T-helper 22 cell (primary cell): ENCODE measurements around the gene CDC123.
"Not testable (repeated sequence)": the region's sequence is repeated elsewhere in the genome, so short reads cannot be mapped to it uniquely, and the experiment has no call there.

Source experiments
- DNase-seq: peaks from one replicate; pipeline ENCODE4 v3.0.0-alpha.2; 2020; ENCODE audit warnings: low read depth

The CDC123 gene, protein sequence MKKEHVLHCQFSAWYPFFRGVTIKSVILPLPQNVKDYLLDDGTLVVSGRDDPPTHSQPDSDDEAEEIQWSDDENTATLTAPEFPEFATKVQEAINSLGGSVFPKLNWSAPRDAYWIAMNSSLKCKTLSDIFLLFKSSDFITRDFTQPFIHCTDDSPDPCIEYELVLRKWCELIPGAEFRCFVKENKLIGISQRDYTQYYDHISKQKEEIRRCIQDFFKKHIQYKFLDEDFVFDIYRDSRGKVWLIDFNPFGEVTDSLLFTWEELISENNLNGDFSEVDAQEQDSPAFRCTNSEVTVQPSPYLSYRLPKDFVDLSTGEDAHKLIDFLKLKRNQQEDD

DNA sequence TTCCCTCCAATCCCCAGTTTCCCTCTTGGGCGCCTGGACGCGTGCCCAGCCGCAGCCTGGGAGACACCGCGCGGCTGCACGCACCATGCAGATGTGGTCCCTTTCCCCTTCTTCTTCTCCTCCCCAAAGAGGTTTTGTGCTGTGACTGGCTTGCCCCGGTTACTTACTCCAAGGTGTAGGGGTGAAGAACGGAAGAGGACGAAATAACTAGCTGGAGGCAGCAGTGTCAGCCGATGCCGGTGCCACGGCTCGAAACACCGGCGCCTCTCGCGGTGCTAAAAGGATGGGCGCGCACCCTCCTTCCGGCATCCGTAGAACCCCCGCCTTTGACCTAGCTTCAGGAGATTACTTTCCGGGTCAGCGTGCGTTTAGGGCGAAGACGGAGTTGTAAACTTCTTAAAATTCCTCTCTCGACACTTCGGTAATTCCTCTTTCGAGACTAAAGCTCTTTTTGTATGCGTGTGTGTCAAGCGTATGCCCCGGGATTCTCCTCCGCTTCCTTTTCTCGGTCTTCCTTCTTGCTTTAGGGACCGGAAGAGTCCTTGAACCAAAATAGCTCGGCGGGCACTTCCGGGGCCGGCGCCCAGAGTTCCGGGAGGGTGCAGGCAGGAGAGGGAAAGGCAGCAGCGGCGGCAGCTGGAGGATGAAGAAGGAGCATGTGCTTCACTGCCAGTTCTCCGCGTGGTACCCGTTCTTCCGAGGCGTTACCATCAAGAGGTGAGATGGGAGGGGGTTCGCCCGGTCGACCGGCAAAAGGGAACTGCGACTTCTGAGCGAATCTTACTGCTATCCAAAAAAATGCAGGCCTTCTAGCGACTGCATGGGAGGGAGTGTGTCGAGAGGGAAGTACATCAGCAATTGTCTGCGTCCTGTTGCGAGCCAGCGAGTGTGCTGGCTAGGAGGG lies at the start of gene CDC123, which contains the start of gene NUDT5:
TSS of gene CDC123 (plus strand) at position 586 of the 904 bp plus-strand sequence. CDS start at position 644, 58 bp downstream.
TSS of gene NUDT5 (minus strand) at position 289 of the 904 bp plus-strand sequence. CDS start 9,600 bp downstream, outside the sequence.
- peak; percentile 74 for DNase-seq

DNA sequence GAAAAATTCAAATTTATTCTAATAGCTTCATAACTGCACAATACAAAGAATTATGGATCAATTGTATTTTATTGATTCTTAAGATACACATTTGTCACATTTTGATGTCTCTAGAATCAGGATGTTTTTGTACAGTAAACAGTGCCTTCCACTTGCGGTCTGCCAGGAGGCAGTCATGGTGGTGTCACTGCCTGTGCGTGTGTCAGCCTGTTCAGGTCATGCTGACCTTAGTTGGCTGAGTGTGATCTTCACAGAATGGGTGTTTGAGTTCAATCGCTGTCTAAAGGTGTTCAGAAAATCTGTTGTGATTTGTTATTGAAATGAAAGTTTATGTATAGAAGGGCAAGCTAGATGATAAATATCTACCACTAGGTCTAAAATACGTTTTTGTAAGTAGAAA lies 45.8 kb upstream of the CDC123 start:
- no peak for DNase-seq

DNA sequence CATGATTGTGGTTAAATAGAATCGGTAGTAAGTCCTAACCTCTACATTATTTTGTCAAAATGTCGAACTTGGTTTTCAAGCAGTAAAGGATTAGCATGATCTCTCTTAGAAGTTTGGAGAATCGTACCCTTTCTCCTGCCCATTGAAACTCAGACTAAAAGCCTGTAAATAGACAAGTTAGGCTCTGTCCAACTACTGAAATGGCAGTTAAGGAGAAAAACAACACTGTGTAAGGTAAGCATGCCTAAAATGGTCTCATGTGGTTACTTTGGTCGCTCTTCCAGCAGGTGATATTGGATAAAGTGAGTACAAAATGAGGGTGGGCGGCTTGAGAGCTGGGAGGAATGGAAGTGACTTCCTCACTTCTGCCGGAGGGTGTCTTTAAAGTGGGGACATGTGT lies 41.5 kb upstream of the CDC123 start:
- DNase-seq = no peak

DNA sequence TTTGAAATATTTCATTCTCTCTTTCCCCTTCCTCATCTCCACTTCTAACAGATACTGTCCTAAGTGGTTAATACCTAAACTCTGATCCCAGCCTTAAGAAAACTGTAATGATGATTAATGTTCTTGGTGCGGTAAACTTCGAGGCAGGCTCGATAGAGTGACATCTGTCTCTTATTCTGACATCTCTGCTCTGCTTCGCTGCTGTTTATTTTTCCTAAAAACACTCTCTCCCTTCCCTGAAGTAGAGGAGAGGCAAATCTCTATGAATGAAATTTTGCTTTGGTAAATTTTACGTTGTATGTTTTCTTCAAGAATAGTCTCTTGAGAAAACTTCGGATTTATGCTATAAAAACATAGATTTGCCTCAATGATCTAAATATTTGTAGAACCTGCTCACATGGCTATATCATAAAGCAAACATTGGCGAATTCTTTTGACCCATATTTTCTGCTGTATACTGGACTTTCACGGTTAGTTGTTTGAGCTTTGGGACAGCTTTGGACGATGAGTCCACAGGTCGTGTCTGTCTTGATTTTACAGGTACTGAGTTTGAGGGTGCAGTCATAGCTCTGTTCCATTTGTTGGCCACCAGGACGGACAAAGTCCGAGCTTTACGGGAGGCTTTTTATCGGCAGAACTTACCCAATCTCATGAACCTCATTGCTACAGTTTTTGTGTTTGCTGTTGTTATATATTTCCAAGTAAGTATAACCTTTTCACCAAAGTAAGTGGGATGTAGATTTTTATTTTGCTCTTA lies 39.4 kb upstream of the CDC123 start:
- DNase-seq = no peak

DNA sequence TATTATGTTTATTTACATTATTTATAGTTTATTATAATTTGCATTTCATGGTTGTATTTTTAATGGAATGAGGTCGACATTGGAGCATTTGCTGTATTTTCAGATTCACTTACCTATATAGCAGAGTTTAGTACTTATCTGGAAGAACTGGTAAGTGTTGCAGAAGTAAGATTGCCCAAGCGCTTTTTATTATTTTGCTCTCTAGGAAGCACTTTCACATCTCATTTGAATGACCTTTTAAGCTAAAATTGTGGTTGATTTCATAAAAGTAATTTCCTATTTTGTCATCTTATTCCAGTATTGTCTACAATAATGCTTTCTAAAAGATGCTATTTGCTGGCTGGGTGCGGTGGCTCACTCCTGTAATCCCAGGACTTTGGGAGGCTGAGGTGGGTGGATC lies 37.9 kb upstream of the CDC123 start:
- no peak for DNase-seq

DNA sequence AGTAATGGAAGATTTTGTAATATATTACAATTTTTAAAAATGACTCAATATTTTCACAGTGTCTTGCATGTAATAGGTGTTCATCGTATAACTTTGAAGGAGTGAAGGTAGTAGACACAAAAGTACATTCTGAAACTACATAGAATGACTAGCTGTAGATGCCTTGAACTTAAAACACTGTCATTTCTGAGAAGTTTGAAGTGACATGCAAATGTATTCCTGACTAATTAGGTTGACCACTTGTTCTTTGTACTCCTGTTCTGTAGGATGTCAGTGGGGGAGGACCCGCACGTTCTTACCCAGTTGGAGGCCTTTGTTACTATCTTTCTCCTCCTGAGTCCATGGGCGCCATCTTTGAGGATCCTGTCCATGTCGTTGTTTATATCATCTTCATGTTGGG lies 35.3 kb upstream of the CDC123 start:
- no peak for DNase-seq

DNA sequence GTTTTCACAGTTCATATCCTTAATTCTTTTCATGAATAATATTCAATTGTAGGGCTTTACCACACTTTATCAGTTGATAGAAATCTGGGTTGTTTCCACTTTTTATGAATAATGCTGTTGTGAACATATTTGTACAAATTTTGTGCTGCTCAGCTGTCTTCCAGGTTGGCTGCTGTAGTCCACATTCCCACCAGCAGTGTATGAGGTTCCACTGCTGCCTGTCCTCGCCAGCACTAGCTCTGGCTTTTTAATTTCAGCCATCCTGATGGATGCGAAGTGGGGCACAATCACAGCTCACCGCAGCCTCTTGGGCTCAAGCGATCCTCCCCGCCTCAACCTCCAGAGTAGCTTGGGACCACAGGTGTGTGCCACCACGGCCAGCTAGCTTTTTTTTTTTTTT lies 33.1 kb upstream of the CDC123 start:
- DNase-seq = no peak

DNA sequence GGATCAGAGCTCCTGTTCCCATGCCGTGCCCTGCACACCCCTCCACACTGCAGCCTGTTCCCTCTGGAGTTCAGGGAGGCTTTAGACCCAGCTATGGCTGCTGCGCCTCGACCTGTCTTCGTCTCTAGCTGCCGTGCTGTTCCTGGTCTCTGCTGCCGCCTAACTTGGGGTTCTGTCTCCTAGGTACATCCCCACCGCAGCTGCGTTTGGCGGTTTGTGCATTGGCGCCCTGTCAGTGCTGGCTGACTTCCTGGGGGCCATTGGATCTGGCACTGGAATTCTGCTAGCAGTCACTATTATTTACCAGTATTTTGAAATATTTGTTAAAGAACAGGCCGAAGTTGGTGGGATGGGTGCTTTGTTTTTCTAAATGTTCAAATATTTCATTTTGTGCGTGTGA lies 31.9 kb upstream of the CDC123 start:
- DNase-seq = no peak

DNA sequence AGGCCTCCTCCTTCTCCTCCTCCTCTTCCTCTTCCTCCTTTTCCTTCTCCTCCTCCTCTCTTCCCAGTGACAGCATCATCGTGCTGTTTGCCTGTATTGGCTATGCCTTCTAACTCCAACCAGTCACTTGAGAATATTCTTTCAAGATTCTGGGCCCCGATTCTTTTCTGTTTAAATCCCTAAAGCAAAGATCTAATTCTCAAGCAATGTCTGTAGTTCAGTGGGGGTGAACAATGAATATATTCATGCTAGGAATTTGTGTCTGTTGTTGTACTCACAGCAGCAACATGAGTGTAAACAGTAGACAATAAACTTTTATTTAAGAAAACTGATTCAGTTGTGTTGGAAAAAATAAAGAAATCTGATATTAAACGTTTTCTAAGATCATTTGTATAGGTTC lies 31.0 kb upstream of the CDC123 start:
- DNase-seq = no peak

DNA sequence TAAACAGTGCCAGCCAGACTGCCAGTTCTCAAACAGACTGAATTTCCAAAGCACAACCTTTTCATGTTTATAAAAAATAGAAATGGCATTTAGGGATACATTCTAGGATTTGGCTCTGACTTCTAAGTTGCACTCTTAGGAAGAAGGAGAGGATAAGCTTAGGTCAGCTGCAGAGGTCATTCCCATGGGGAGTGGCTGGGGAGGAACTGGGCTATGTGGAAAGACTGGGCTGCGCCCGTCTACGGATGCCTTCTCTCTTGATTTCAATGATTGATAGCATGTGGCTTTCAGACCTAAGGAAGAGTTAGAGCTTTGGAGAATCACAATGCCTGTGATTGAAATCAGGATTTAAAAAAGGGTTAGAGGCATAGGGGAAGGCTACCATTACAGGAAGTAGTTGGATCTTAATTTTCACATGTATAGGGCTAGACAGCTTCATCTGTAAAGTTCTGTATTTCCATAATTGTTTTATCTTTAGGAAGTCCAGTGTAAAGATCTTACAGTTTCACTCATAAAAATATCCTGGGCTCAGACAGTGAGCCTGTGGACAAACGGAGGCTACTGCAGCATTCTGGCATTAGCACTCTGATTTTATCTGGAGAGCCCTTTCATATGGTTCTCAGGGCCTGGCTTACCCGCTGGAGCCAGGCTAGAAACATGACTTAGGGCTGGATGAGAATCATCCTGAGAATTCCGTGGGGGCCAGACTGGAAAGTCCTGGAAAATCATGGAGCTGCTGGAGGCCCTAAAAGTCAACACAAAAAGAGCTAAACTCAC lies 29.8 kb upstream of the CDC123 start:
- no peak for DNase-seq

DNA sequence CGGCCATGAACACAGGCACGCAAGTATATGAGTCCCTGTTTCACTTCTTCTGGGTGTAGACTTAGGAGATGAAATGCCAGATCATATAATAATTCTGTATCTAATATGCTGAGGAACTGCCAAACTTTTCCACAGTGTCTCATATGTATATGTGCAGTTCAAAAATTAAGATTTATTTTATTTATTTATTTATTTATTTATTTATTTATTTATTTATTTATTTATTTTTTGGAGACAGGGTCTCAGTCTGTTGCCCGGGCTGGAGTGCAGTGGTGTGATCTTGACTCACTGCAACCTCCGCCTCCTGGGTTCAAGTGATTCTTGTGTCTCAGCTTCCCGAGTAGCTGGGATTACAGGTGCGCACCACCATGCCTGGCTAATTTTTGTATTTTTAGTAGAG lies 24.5 kb upstream of the CDC123 start:
- DNase-seq = not testable (repeated sequence)

DNA sequence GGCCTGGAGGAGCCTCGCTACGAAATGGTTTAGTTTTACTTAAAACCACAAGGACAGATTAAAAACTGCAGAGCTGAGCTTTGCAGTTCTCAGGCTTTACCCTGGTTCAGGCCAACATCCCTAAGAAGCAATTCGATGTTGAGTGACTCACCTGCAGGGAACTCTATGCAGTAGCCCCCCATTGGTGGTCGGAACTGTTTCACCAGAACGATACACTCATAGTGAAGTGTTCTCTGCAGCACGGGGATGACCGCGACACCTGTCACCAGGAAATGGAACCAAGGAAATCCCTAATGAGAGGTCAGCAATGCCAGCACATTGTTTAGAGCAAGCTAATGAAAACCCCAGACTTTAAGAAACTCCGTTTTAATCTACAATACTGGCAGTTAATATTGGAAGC lies 18.3 kb upstream of the CDC123 start:
- no peak for DNase-seq

DNA sequence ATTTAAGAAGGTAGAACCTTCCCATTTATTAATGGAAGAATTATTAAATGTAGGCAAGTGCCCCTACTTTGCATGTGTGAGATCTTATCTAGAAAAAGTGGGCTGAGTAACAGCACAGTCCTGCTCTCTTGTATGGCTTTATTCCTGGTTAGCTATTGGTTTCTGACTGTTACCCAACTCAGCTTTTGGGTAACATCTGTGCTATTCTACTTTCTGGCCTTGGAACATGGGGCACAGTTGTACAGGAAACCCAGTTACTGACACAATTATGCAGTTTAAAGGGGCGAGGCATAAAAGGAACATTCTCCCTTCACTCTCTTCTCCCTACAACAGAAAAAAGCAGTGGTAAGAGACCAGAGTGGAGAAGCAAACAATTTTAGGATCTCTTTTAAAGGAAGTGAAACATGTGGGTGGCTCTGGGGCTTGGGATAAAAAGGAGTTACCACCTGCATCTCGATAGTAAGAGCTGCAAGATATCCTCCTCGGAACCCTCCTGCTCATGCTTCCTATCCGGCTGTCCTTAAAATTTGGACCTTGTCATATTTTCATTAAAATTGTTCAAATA lies 16.3 kb upstream of the CDC123 start:
- no peak for DNase-seq

DNA sequence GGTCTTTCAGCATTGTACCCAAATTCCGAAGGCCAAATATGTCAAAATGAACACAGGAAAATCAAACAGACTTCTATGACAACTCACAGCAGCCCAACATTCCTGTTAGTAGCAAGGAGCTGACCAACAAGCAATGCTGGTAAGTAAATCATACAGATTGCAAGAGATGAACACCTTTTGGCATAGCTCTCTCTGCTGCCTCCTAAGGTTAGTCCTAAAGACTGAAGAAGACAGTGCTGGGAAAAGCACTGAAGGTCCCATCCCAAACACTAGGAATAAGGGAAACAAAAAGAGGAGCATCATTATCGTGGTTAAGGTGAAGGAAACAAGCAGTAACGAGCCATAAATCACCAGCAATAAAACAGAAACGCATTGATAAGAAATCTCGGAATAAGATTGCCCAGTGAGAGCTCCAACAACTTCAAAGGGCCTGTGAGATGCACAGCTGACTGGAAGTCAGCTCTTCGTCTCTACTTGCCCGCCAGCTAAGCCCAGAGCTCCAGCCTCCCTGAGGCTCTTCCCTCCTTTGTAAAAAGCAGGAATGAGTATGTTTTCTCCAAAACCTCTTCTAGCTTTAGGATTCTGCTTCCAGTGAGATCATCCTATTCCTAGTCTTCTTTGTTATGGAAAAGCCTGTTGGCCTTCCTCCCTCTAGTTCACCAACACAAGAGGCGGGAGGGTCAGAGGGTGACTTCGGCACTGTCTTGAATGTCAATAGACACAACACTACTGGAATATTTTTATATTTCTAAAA lies 15.6 kb upstream of the CDC123 start:
- no peak for DNase-seq

DNA sequence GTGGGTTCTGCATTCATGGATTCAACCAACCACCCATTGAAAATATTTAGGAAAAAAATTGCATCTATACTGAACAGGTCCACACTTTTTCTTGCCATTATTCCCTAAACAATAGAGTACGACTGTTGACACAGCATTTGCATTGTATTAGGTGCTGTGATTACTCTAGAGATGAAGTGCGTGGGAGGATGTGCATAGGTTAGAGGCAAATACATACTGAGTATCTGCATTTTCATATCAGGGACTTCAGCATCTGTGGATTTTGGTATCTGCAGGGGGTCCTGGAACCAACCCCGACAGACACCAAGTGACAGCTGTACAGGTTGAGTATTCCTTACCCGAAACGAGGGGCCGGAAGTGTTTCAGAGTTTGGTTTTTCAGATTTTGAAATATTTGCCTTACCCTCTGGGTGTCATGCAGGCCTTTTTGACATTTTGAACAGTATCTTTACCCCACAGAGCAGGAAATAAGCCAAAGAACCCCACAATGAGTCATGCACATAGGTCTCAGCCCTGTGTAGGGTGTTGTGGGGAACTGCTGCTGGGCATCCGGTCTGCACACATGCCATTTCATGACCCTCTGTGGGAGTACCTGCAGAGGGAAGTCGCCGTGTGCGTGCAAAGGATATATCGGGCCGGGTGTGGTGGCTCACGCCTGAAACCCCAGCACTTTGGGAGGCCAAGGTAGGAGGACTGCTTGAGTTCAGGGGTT lies 14.8 kb upstream of the CDC123 start:
- DNase-seq = peak; percentile 70

DNA sequence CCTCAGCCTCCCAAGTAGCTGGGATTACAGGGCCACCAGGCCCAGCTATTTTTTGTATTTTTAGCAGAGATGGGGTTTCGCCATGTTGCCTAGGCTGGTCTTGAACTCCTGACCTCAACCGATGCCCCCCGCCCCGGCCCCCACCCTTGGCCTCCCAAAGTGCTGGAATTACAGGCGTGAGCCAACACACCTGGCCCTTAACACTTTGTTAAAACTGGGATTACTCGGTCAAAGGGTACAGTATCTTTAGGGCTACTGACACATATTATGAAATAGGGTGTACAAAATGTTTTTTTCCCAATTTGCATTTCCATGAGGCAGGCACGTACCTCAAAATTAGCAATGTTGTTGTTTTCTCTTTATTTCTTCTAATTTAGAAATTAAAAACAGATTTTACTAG lies 11.8 kb upstream of the CDC123 start:
- DNase-seq = no peak

DNA sequence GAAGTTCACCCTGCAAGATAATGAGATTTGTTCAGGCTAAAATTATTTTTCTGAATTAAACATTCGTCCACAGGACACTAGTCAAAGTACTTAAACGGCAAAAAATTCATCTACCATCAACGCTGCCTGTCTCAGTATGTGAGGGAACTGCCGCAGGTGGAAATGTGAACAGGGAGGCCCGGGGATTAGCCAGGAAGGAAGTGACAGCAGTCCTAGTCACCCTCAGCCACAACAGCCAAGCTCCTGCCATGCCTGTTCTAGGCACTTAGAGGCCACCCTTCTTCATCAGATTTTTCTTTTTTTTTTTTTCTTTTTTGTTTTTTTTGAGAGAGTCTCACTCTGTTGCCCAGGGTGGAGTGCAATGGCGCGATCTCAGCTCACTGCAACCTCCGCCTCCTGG lies 9.7 kb upstream of the CDC123 start:
- DNase-seq = peak; percentile 7

DNA sequence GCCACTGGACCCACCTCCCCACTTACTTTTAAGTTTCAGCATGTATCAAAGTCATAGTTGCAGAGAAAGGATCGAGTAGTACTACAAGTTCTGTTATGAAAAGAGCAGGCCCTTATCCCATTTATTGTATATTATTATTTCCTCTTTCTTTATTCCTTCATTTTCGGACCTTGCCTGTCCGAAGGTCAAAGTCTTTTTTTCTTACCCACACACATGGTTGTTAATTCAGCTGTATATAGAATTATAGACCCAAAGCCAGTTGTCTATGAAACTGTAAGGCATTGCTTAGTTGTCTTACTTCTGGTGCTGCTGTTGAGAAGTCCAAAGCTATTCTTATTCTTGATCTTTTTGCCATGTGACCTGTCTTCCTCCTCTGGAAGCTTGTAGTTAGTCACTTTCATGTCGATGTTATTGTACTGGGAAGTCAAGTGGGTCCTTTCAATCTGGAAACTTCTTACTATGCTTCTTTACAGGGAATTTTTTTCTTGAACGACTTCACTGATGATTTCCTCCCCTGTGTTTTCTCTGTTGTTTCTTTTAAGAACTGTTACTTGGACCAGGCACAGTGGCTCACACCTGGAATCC lies 8.6 kb upstream of the CDC123 start:
- no peak for DNase-seq

DNA sequence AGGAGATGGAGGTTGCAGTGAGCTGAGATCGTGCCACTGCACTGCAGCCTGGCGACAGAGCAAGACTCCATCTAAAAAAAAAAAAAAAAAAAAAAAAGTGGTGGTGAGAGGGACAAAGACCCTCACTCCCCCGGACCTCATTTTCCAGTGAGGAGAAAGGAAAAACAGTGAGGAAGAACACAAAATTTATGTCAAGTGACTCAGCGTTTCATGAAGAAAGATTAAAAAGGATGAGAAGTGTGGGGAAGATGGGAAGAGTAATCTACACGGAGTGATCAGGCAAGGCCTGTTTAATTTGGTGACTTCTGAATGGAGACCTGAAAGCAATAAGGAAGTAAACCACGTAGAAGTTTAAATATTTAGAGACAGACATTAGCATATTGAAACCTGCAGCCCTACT lies 7.3 kb upstream of the CDC123 start:
- DNase-seq = no peak

DNA sequence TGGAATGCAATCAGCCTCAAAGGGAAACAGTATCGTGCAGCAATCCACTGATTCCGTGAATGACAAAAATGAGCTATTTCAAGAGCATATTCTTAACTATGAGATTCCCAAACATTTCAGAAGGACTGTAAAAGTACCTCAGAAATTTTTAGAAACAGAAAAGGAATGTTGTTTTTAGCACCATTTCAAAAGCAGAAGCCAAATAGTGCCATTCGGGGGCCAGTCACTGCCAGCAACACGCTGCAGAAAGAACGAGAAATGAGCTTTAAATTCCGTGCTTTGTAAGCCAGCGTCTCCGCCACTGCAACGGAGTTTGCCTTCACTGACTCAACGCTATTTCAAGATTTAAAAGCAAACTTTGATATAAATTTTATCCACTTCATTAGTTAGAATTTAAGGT lies 6.6 kb upstream of the CDC123 start:
- DNase-seq = no peak
